ENCODE measurements around the gene APP.
"Not testable (repeated sequence)": the region's sequence is repeated elsewhere in the genome, so short reads cannot be mapped to it uniquely, and the experiment has no call there.

The APP gene

GRCh38 chr21:26096494-26097371, 73.8 kb downstream of the APP start:
- no peak for DNase-seq

- DNase-seq: no peak
These were observed 75.4 kb downstream of the APP start for GRCh38 chr21:26095131-26095530.

- no peak for DNase-seq
These were observed 77.4 kb downstream of the APP start for GRCh38 chr21:26093122-26093521.

- no peak for DNase-seq
These were observed 79.0 kb downstream of the APP start for GRCh38 chr21:26091480-26092018.

GRCh38 chr21:26089730-26090129, 80.8 kb downstream of the APP start:
- DNase-seq: no peak

- DNase-seq: no peak
These were observed 83.2 kb downstream of the APP start for GRCh38 chr21:26087223-26087918.

GRCh38 chr21:26085882-26086281, 84.7 kb downstream of the APP start:
- DNase-seq: no peak

- DNase-seq: no peak
These were observed 85.4 kb downstream of the APP start for GRCh38 chr21:26085127-26085526.

GRCh38 chr21:26082549-26082948, 88.0 kb downstream of the APP start:
- DNase-seq: no peak

GRCh38 chr21:26081175-26081760, 89.3 kb downstream of the APP start:
- DNase-seq: not testable (repeated sequence)

- DNase-seq: no peak
These were observed 90.4 kb downstream of the APP start for GRCh38 chr21:26080211-26080610.

GRCh38 chr21:26079366-26079765, 91.2 kb downstream of the APP start:
- DNase-seq: no peak

- no peak for DNase-seq
These were observed 93.0 kb downstream of the APP start for GRCh38 chr21:26077521-26077920.

GRCh38 chr21:26072666-26073615, 97.6 kb downstream of the APP start:
- DNase-seq: no peak

- DNase-seq: no peak
These were observed 99.6 kb downstream of the APP start for GRCh38 chr21:26070822-26071425.

- DNase-seq: no peak
These were observed 100.4 kb downstream of the APP start for GRCh38 chr21:26070121-26070520.

- DNase-seq: no peak
These were observed 101.8 kb downstream of the APP start for GRCh38 chr21:26068776-26069175.

- no peak for DNase-seq
These were observed 102.6 kb downstream of the APP start for GRCh38 chr21:26067836-26068594.

- no peak for DNase-seq
These were observed 106.1 kb downstream of the APP start for GRCh38 chr21:26064506-26064905.

- DNase-seq: no peak
These were observed 109.1 kb downstream of the APP start for GRCh38 chr21:26061437-26061836.

Measured in activated CD4-positive, alpha-beta T cell treated with anti-CD3 and anti-CD28 coated beads for 1 hour (primary cell).